NCI-H128 (cell line): ENCODE results near the gene IL3.

ENCODE experiments used
- DNase-seq: peaks from one replicate; lab custom pipeline; 2025; ENCODE audit not compliant: unreplicated experiment; lab: John Stamatoyannopoulos, UW

IL3 gene

GRCh38 chr5:132110930-132111329, 50.5 kb downstream of the IL3 start:
- no peak for DNase-seq

GRCh38 chr5:132112111-132112510, 51.7 kb downstream of the IL3 start:
- DNase-seq: no peak
